Measurements from ENCODE around the gene BBS9.

The BBS9 gene

GRCh38 chr7:33215992-33216391 lies 86.6 kb downstream of the BBS9 start:
- TF ChIP-seq REST (IDR thresholded peaks at IDR 0.05; ENCODE audit: insufficient read depth in 1 of 2, low read depth in 2 of 2, low read length in 2 of 2) (no peak), FOXP2 (optimal IDR thresholded peaks at IDR 0.05; ENCODE audit: borderline replicate concordance, extremely low read depth, extremely low read length, insufficient read depth) (no peak), TAF1 (IDR thresholded peaks at IDR 0.05; ENCODE audit: borderline replicate concordance, insufficient read depth, low read length) (no peak), POLR2AphosphoS5 (IDR thresholded peaks at IDR 0.05; ENCODE audit: low read depth, low read length) (no peak), SIN3A (IDR thresholded peaks at IDR 0.05; ENCODE audit: borderline replicate concordance, insufficient read depth, low read length) (no peak)

GRCh38 chr7:33217595-33217994 lies 88.2 kb downstream of the BBS9 start:
- no peak for TF ChIP-seq REST (IDR thresholded peaks at IDR 0.05; ENCODE audit: insufficient read depth in 1 of 2, low read depth in 2 of 2, low read length in 2 of 2)
- TF ChIP-seq POLR2AphosphoS5 (IDR thresholded peaks at IDR 0.05; ENCODE audit: low read depth, low read length): no peak
- TF ChIP-seq TAF1 (IDR thresholded peaks at IDR 0.05; ENCODE audit: borderline replicate concordance, insufficient read depth, low read length): no peak
- no peak for TF ChIP-seq FOXP2 (optimal IDR thresholded peaks at IDR 0.05; ENCODE audit: borderline replicate concordance, extremely low read depth, extremely low read length, insufficient read depth)
- no peak for TF ChIP-seq SIN3A (IDR thresholded peaks at IDR 0.05; ENCODE audit: borderline replicate concordance, insufficient read depth, low read length)

- TF ChIP-seq TAF1 (IDR thresholded peaks at IDR 0.05; ENCODE audit: borderline replicate concordance, insufficient read depth, low read length) (no peak), REST (IDR thresholded peaks at IDR 0.05; ENCODE audit: insufficient read depth in 1 of 2, low read depth in 2 of 2, low read length in 2 of 2) (no peak), FOXP2 (optimal IDR thresholded peaks at IDR 0.05; ENCODE audit: borderline replicate concordance, extremely low read depth, extremely low read length, insufficient read depth) (no peak), SIN3A (IDR thresholded peaks at IDR 0.05; ENCODE audit: borderline replicate concordance, insufficient read depth, low read length) (no peak), POLR2AphosphoS5 (IDR thresholded peaks at IDR 0.05; ENCODE audit: low read depth, low read length) (no peak)
Observed at GRCh38 chr7:33220231-33220630, 90.9 kb downstream of the BBS9 start.

- TF ChIP-seq POLR2AphosphoS5 (IDR thresholded peaks at IDR 0.05; ENCODE audit: low read depth, low read length): no peak
Observed at GRCh38 chr7:33221390-33221789, 92.0 kb downstream of the BBS9 start.

- no peak for TF ChIP-seq REST (IDR thresholded peaks at IDR 0.05; ENCODE audit: insufficient read depth in 1 of 2, low read depth in 2 of 2, low read length in 2 of 2)
- no peak for TF ChIP-seq SIN3A (IDR thresholded peaks at IDR 0.05; ENCODE audit: borderline replicate concordance, insufficient read depth, low read length)
- no peak for TF ChIP-seq POLR2AphosphoS5 (IDR thresholded peaks at IDR 0.05; ENCODE audit: low read depth, low read length)
Observed at GRCh38 chr7:33232632-33233145, 103.3 kb downstream of the BBS9 start.
